ENCODE measurements around the gene RNF5.
"Not testable (repeated sequence)": the region's sequence is repeated elsewhere in the genome, so short reads cannot be mapped to it uniquely, and the experiment has no call there.

Gene RNF5

DNA sequence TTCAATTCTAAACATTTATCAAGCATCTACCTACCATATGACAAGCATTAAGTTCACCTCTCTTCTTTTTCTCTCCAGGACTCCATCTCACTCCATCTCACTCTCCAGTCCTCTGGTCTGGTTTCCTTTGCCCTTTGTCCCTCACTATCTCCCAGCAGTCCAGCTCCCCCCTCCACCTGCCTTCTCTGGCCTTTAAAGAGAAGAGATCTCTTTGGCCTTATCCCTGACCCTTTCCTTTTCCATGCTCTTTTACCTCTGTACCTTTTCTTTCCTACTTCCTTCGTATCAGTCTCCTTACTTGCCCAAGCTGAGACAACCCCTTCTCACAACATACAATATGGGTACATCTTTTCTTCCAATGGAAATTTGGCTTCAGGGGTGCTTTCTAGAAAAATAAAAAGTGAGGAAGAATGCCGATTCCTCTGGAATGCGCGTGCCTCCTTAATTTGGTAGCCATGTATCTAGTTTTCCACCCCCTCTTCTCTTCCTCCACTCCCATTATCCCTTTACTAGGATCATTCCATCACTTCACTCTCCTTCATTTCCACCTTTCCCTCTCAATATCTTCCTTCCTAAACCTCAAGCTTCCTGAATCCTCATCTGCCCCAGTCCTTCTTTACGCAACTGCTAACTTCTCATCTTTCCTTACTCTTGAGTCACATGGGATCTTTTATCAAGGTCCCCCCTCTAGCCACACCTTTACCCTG lies 1.6 kb upstream of the RNF5 start:
- no peak for DNase-seq

DNA sequence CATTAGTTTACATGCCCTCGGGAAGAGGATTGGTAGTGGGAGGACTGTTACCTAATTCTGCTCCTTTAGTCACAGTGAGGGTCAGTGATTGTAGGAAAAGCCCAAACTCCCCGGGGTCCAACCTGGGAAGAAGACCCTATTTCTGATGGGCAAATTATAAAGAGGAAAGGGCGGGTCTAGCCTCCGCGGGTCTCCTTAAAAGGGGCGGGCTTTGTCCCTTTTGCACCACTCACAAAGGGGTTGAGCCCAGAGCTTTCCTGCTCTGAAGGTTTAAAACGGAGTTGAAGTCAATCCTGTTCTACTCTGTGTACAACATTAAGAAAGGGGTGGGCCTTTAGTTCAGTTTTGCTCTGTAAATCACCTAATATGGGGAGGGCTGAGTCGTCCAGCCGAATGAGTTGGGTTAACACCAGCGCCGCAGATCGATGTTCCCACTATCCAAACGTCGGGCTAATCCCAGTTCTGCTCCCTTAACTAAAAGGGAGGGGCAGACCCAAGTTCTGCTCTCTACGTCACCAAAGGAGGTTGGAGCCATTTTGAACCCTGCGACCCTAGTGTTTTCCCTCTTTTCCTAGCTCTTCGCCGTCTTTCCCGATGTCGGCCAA lies 920 bp upstream of the RNF5 start:
- no peak for DNase-seq

- no peak for DNase-seq
Observed at GRCh38 chr6:32178547-32179440, 589 bp downstream of the RNF5 start.

- no peak for DNase-seq
Observed at GRCh38 chr6:32179766-32180405, 1.7 kb downstream of the RNF5 start.

DNA sequence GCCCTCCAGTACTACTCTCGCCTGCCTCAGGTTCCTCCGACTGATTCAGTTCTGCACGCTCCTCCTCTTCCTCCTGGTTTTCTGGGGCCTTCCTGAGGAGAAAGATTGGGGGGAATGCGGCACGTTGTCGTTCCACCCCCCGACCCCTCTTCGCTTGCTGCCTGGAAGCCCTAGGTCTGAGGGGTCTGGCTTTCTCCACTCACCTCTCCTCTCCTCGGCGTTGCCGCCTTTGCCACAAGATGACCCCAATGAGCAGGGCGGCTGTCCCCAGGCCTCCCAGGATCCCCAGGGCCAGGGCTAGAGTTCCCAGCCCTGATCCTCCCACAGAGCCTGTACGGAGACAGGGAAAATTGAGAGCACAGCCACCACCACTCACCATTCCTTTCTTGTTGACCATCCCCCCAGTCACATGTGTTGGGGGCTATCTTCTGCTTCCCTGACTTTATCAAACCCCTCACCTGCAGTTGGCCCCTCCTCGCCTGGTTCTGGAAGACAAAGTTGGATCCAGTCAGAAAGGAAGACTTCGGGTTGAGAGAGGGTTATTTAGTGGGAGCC lies 3.0 kb downstream of the RNF5 start:
- DNase-seq = no peak

- DNase-seq = no peak
Observed at GRCh38 chr6:32181915-32182529, 3.8 kb downstream of the RNF5 start.

- DNase-seq = no peak
Observed at GRCh38 chr6:32182555-32182981, 4.4 kb downstream of the RNF5 start.

GRCh38 chr6:32183030-32183429 lies 4.8 kb downstream of the RNF5 start:
- DNase-seq = no peak

GRCh38 chr6:32183483-32184083 lies 5.4 kb downstream of the RNF5 start:
- DNase-seq = no peak

- DNase-seq = no peak
Observed at GRCh38 chr6:32184084-32184640, 6.0 kb downstream of the RNF5 start, which contains the start of gene AGER. AGER (minus strand) TSS chr6:32184253; CDS start chr6:32184222, 31 bp downstream.

- DNase-seq = peak; percentile 79
Observed at GRCh38 chr6:32185681-32186131, 7.5 kb downstream of the RNF5 start.

- not testable (repeated sequence) for DNase-seq
Observed at GRCh38 chr6:32186151-32186840, 8.1 kb downstream of the RNF5 start.

DNA sequence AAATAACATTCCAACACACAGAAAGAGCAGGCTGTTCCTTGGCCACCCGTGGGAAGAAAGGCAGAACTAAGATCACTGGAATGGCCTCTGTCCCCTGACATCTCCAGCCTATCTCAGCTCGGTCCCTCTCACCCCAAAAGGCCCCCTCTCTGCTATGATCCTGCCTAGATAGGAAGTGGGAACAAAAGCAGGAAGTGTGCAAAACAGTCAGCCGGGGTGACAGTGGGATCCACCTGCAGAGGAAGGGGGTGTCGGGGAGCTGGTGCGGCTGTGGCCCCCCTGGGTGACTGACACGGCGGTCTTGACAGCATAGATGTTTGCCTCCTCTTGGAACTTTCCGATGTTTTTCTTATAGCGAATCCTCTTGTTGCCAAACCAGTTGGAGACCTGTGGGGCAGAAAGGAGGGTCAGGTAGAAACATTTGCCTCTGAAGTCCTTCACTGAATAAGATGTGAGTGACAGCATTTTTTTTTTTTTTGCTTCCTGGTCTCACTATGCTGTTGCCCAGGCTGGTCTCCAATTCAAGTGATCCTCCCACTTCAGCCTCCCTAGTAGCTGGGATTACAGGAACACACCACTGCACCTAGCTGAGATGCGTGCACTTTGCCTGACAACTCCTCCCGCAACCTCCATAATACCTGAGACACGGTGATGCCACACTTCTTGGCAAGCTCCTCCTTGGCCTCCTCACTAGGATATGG lies 9.0 kb downstream of the RNF5 start:
- DNase-seq = no peak

GRCh38 chr6:32187725-32188380 lies 9.6 kb downstream of the RNF5 start:
- not testable (repeated sequence) for DNase-seq

GRCh38 chr6:32188381-32189068 lies 10.3 kb downstream of the RNF5 start:
- peak; percentile 61 for DNase-seq

- DNase-seq = peak; percentile 60
Observed at GRCh38 chr6:32189069-32189741, 11.0 kb downstream of the RNF5 start.

GRCh38 chr6:32189742-32190053 lies 11.5 kb downstream of the RNF5 start:
- peak; percentile 67 for DNase-seq

Measured in right hindlimb (tissue), 1 donor.